NOMO-1 treated with dmso at 0.1 percent for 144 hours (cell line): Measurements from ENCODE around the gene KMT2A.
A peak's percentile ranks its signal among the peaks of the same experiment; 100 is the strongest.
"Not testable (repeated sequence)": the region's sequence is repeated elsewhere in the genome, so short reads cannot be mapped to it uniquely, and the experiment has no call there.

ENCODE experiments used
- DNase-seq: peaks from one replicate; lab custom pipeline; 2025; ENCODE audit not compliant: unreplicated experiment; lab: John Stamatoyannopoulos, UW

KMT2A gene

DNA sequence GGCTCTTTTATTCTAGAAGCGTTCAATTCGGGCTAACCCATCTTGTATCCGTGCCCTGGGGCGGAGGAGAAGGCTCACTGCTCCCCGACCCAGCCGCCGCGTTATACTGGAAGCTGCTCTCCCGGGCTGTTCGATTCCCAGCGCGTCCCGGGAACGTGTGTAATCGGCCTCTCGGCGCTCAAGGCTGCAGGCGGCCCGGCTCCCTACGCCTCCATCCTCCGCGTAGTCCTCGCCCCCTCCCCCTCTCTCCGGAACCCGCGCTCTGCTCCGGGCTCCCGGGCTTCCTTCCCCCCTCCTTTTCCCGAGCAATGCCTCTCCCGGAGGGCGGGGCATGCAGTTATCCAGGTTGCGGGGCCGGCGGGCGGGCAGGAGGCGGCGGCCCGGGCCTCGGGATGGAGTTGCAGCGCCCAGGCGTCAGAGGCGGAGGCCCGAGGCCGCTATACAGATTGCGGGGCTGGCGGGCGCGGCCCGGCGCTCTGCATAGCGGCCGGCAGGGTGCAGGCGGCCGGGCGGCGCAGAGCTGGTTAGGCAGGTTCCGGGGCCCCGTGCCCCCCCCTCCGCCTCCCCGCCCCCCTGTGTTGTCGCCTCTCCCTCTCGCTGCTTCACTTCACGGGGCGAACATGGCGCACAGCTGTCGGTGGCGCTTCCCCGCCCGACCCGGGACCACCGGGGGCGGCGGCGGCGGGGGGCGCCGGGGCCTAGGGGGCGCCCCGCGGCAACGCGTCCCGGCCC, at the start of gene KMT2A:
TSS of gene KMT2A (plus strand) at position 600 of the 732 bp plus-strand sequence. CDS start at position 621, 21 bp downstream.
- peak; percentile 91 for DNase-seq

DNA sequence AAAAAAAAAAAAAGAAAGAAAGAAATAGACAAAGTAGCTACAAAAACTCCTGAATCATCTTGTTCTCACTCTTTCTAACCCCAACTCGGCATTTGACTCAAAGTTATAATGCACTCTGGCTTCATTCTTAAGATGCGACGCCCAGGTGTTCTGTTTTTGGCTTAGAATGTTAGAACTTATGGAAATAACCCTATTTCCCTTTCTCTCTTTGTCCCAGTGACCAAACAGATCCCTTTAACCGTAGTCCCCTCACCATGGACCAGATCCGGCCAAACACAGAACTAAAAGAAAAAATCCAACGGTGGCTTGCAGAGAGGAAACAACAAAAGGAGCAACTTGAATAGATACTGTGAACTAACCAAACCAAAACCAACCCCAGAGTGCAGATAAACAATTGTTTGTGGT, 40.2 kb upstream of the KMT2A start:
- DNase-seq: no peak

DNA sequence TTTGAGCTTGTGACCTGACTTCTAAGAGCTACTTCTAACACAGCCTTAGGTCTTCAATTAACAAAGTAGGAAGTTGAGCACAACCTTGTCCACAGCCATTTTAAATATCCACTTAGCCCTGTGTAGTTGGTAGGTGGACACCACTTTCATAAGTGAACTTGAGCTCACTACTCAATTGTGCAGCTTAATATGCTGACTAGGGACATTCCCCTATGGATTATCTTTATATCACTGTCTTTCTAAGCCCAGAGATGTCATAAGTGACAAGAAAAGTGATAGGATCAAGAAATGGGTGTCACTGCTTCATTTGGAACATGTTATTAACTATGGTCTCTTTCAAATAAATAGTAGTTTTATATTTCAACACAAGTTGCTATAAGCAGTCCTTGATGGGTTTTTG, 38.8 kb upstream of the KMT2A start:
- DNase-seq: no peak

- DNase-seq: no peak
Observed at GRCh38 chr11:118398791-118399559, 37.3 kb upstream of the KMT2A start.

GRCh38 chr11:118401151-118401879, 35.0 kb upstream of the KMT2A start, which contains the start of gene ATP5MG:
ATP5MG (plus strand) TSS chr11:118401606; CDS start chr11:118401666, 60 bp downstream.
- peak; percentile 88 for DNase-seq

DNA sequence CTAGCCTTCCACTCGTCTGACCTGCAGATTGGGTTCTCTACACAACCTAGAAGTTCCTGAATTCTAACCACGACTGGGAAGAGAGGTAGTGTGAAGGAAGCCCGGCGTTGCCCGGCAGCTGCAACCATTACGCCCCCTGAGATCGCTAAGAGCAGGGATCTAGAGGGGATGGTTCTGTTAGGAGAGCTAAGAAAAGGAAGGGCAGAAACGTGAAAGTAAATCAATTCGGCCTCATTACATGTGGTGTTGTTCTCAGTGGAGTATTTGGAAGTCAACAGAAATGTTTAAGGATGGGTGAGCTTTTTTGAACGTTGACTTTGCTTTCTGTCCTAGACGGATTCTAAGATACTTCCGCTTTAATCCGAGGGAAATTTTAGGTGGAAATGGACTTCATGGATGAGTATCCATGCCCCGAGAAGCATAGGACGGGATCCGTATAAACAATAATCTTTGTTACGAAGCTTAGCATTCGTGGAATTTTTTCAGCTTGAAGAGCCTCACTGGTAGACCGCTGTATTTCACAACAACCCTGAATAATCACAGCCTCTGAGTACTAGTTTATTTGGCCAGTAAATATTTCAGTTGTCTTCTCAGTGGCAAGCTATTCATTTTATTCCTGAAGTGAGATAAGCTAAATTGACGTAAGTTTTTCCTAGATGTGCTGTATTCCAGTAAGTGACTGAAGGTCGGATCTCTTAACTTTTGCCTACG, 34.3 kb upstream of the KMT2A start:
- no peak for DNase-seq

GRCh38 chr11:118402594-118402993, 33.7 kb upstream of the KMT2A start:
- DNase-seq: not testable (repeated sequence)

GRCh38 chr11:118406599-118407166, 29.6 kb upstream of the KMT2A start:
- no peak for DNase-seq

GRCh38 chr11:118410055-118410745, 26.1 kb upstream of the KMT2A start:
- no peak for DNase-seq

DNA sequence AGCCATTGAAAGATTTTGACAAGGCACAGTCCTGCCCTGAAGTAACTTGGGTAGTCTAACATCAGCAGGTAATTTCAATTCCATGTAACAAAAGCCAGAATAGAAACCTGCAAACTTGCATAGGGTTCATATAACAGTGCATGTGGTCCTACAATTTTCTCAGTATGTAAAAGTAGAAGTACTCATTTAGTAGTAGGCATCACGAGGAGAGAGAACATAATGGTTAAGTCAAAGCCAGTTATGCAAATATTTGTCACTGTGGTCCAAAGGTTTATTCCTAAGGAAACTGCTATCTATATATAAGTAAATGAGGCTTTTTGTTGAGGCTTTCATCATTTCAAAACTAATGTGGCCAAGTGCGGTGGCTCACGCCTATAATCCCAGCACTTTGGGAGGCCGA, 24.8 kb upstream of the KMT2A start:
- DNase-seq: no peak

- no peak for DNase-seq
Observed at GRCh38 chr11:118412921-118413320, 23.4 kb upstream of the KMT2A start.

DNA sequence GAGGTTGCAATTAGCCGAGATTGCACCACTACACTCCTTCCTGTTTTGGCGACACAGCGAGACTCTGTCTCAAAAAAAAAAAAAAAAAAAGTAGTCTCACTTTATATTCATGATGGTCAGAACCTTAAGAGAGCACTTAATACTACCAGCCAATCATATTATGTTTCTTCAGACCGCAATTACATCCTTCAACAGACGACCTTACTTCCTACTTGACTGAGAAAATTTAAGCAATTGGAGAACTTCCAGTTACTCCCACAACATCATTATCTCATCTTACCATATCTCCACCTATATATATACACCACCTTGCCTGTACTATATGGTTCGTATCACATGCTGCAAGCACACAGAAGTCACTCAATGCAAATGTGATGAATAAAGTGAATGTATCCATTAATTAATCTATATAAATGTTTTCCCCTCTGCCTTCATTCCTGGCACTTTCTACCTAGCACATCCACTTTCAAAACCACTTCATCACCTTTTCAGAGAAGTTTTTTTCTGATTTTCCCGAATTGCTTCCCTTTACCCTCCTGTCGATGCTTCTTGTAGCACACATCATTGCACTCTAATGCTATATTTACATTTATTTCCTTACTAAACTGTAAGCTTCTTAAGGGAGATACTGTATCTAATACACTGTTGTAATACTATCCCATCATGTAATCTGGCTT, 21.1 kb upstream of the KMT2A start:
- no peak for DNase-seq

DNA sequence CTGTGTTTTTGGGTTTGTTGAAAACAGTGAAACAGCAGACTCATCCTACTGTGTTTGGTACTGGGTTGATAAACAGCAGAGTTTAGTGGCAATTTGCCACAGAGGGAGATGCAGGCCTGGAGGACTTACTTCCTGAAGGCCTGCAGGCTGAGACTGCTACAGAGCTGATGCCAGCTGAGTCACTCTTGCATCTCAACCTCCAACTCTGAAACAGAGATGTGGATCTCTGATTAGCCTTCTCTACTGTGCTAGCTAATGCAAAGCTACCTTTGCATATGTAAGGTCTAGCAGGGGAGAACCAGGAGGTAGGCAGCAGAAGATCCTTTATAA, 20.6 kb upstream of the KMT2A start:
- DNase-seq: no peak

GRCh38 chr11:118416900-118417299, 19.4 kb upstream of the KMT2A start:
- DNase-seq: not testable (repeated sequence)

- no peak for DNase-seq
Observed at GRCh38 chr11:118417801-118418200, 18.5 kb upstream of the KMT2A start.

- no peak for DNase-seq
Observed at GRCh38 chr11:118418766-118419165, 17.5 kb upstream of the KMT2A start.

DNA sequence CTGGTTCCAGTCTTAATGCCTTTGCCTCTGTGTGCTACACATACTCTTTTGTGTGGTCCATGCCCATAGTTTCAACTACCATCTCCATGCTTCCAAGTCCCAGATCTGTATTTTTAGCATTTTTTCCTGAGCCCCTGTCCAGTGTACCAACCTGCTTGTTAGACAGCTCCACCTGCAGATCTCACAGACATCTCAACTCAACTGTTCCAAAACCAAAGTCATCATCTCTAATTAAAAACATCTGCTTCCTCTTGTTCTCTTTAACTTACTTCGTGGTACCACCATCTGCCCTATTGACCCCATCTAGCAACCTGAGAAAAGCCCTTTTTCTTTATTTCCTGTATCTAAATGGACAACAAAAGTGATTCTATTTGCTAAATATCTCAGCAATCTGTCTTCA, 8.6 kb upstream of the KMT2A start:
- DNase-seq: no peak

DNA sequence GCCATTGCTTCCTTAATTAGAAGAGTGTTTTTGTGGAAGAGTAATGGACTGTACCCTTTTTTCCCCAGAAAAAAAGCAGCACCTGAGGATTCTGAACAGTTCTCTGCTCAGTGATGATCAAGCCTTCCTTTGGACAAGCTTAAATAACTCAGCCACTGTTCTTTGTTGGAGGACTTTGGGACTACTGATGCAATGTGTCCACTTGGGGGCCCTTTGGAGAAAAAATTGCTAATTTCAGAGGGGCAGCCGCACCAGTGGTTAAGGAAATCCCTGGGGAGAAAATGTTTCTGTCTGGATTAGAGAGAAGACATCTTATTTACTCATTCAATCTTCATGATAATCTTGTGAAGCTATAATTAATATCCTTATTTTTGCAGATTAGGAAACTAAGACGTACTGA, 5.3 kb upstream of the KMT2A start:
- no peak for DNase-seq

DNA sequence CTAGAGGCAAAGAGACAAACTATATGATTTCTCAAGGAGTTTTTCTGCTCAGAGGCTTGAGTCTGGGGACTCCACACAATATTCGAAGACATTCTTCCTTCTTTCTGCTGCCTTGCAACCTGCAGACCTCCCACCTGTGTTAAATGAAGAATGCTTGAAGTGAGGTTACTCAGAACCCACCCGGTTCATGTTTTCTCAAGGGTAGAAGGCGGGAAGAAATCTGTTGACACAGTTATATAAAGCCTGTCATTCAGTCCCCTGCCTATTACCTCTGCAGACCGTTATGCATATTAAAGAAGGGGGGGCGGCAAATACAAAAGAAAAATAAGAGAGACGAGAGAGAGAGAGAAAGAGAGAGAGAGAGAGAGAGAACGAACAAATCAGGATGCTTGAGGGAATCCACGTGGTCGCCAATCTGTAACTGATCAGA, 2.2 kb upstream of the KMT2A start:
- no peak for DNase-seq
